C4-2B (cell line): ENCODE results near the gene RFNG.

Experiments
- H3K27ac ChIP-seq: fragments of 450-650 bp; 2 replicates; pipeline ENCODE4 v1.5.1; 2017
- CTCF ChIP-seq: fragments of 450-650 bp; conservative IDR thresholded peaks from 2 replicates; pipeline ENCODE4 v1.5.1; 2017; ENCODE audit warnings: mild to moderate bottlenecking
- ZFX ChIP-seq: fragments of 450-650 bp; IDR thresholded peaks from 2 replicates; pipeline ENCODE4 v1.6.1; 2017

The RFNG gene

DNA sequence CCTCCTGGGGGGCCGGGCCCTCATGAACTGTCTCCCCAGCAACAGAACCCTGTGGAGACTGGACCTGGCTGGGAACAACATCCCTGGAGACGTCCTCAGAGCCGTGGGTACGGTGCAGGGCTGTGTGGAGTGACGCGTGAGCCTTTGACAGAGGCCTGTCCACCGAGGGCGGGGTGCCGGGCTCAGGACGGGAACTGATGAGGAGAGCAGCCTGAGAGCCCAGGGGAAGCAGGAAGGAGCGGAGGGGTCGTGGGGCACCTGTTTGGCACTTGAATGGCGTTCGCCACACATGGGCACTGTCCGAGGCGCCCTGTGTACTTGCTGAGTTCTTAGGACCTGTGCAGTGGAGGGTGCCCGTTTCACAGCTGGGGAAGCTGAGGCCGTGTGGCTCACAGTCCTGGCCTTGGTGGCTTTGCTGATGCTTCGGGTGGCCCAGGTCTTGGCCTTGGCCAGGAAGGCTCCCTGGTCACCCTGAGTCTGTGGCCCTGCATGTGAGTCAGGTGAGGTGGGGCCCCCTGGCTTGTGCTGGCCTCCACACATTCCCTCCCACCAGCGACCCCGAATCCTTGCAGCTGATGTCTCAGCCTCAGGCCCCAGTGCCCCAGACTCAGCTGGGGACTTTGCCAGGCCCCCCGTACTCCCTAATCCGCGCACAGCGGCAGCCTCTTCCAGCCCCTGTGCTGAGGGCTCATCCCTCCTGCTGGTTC is 26.1 kb downstream of the RFNG start:
- no peak overlapping the region; the same call in 1 of the 2 replicates for H3K27ac ChIP-seq
- TF ChIP-seq CTCF (no peak), ZFX (no peak)

DNA sequence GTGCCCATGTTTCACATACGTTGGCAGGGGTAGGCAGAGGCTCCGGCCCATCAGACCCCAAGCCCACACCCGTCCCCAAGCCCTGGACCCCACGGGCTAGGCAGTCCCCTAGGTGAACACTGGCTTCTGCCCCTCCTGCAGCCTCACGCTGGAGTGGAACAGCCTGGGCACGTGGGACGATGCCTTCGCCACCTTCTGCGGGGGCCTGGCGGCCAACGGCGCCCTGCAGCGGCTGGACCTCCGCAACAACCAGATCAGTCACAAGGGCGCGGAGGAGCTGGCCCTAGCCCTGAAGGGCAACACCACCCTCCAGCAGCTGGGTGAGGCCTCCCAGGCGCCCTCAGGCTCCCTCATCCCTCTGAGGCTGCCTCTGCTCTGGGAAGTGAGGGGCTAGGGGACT is 26.8 kb downstream of the RFNG start:
- peak overlapping the region; percentile 99; the same call in 1 of the 2 replicates for H3K27ac ChIP-seq

DNA sequence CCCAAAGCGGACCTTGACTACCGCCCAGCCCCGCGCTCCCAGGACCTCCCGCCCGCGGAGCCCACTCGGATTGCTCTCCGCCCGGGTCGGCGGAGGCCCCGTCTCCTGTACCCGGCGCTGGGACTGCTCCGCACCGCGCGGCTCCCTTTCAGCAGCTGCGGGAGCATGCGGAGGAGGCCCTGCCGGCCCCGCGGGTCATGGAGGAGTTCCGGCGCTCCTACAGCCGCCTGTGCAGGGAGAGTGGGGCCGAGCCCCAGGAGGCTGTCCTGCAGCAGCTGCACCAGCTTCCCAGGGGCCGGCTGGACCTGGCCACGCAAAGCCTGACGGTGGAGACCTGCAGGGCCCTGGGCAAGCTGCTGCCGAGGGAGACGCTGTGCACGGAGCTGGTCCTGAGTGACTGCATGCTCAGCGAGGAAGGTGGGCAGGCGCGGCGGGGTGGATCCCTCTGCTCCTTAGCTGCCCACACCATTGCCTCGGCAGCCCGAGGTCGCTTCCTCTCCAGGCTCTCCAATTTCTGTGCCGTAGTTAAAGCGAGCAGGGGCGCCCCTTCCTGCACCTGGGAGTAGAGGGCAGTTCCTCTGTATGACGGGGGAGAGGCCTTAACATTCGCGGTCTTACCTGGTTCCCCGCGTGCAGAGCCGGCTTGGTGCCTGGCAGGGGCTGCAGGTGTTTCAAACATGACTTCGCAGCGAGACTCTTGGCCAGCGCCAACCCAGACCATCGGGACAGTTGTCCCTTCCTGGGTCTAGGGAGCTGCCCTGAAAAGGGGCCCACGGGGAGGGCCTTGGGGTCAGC is 28.0 kb downstream of the RFNG start:
- H3K27ac ChIP-seq: peak overlapping the region; percentile 99
- peak; percentile 81 for TF ChIP-seq ZFX
- TF ChIP-seq CTCF: no peak

More for the DNA sequence above, 26.8 kb downstream of the RFNG start:
- TF ChIP-seq ZFX (no peak), CTCF (no peak)

- H3K27ac ChIP-seq: peak within 1 kb of the TSS; percentile 99
Observed at GRCh38 chr17:82022981-82023446, 28.6 kb downstream of the RFNG start, which contains the start of gene LRRC45. Gene LRRC45 (plus strand): TSS chr17:82023305. CDS start chr17:82023644, 339 bp downstream.

DNA sequence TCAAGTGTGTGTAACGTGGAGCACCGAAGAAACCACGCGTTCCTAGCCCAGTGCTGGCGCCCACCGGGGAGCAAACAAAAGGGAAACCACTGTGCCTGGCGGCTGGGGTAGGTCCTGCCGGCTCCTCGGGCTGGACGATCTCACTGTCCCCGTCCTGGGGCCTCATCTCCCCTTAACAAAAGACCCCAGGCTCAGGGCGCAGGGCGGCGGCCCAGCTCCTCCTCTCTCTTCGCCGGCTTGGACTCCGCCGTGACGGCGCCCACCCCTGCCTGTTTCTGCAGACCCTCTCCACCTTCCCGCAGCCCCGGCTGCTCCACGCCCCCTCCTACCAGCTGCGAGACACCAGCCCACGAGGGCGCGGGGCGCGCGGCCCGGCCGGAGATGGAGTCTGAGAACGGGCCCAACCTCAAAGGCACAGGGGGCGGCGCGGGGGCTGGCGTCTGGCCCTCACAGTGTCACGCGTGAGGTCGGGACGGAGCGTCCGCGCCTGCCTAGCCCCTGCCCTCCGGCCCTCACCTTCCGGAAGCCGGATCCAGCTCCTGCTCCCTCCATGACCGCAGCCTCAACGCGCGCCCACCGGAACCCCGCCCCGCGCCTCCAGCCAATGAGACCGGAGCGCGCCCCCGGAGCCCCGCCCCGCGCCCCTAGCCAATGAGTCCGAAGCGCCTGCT is 29.2 kb downstream of the RFNG start, which contains the start of gene CENPX:
Gene CENPX, minus strand, starts transcription at position 569 of the 671 bp plus-strand sequence. Its CDS starts 17 bp downstream, at position 552.
- TF ChIP-seq ZFX: peak; percentile 43; the same call in 1 of the 2 replicates
- TF ChIP-seq CTCF: no peak
- H3K27ac ChIP-seq: peak within 1 kb of the TSS; percentile 99

More at GRCh38 chr17:82022981-82023446, 28.6 kb downstream of the RFNG start, which contains the start of gene LRRC45:
- TF ChIP-seq ZFX: no peak
- TF ChIP-seq CTCF: no peak

- H3K27ac ChIP-seq: peak overlapping the region; percentile 99
- TF ChIP-seq ZFX (no peak), CTCF (no peak)
Observed at GRCh38 chr17:82021900-82022309, 29.7 kb downstream of the RFNG start.
